Fibroblast of the aortic adventitia (primary cell): ENCODE results near the gene UGDH. TPM values are rescaled to one million over a fixed set of nuclear protein-coding genes. Genes with fewer than 3 reads are reported as not detected.
"Not testable (repeated sequence)": the region's sequence is repeated elsewhere in the genome, so short reads cannot be mapped to it uniquely, and the experiment has no call there.

Experiments used
- DNase-seq: peaks from one replicate; pipeline ENCODE4 v3.0.0-alpha.2; 2010; ENCODE audit warnings: low read depth
- H3K4me3 ChIP-seq: 2 replicates; pipeline ENCODE4 v1.5.1; 2011; ENCODE audit warnings: low read depth, mild to moderate bottlenecking, control low read depth, low read length, moderate library complexity
- CTCF ChIP-seq: IDR thresholded peaks from 2 replicates; pipeline ENCODE4 v1.5.1; 2011; ENCODE audit warnings: mild to moderate bottlenecking, low read length, control low read depth, inconsistent platforms; ENCODE audit not compliant: insufficient read depth
- total RNA-seq: library from RNA; depleted of rRNA; stranded (reverse); fragments of >200 nt; gene quantifications from 2 replicates; pipeline ENCODE4 v1.2.3, GENCODE V29; 2012; ENCODE audit warnings: low replicate concordance

Gene UGDH
- total RNA-seq, 1 donor, result 361 TPM

GRCh38 chr4:39466747-39467146, 60.5 kb downstream of the UGDH start:
- DNase-seq, result peak; percentile 35
- H3K4me3 ChIP-seq, result no peak overlapping the region
- TF ChIP-seq CTCF, result no peak

- TF ChIP-seq CTCF, result no peak
- no peak overlapping the region for H3K4me3 ChIP-seq
- DNase-seq, result peak; percentile 90
These were observed 62.2 kb downstream of the UGDH start for GRCh38 chr4:39464886-39465501.

DNA sequence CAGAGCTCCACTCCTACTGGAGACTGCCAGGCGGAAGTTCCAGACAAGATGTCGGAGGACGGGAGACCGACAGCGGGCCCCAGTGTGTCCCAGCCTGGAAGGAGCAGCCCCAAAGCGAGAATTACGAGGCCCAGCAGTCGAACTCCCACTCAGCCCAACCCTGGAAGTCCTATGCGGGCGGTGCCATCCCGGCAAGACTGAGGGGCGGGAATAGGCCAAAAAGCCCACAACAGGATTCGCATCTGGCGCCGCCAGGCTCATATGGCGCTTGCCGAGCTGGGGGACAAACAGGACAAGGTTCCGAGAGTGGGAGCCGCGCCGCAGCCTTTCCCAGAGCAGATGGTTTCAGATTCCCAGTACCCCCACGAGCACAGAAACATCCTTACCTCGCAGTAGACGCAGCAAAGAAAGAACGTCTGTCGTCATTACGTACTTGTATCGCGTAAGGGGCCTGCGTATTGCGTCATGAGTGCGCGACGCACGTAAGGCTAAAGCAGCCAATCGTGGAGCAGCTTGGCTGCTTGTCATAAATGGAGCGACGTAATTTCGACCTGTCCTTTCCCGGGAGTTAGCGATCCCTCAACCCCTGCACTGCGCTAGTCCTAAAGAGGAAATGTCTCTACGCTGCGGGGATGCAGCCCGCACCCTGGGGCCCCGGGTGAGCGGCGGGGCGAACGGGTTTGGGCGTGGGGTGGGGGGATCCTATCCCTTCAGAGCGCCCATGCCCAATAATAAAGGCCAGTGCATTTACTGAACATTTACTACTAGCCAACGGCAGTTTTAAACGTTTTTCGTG, 68.5 kb downstream of the UGDH start, which contains the start of the genes LIAS and RPL9:
LIAS (plus strand) TSS at position 552 of the 796 bp plus-strand sequence; CDS start at position 614, 62 bp downstream.
RPL9 (minus strand) TSS at position 418 of the 796 bp plus-strand sequence. CDS start 483 bp downstream, outside the sequence.
- DNase-seq, result peak; percentile 100
- TF ChIP-seq CTCF, result no peak

DNA sequence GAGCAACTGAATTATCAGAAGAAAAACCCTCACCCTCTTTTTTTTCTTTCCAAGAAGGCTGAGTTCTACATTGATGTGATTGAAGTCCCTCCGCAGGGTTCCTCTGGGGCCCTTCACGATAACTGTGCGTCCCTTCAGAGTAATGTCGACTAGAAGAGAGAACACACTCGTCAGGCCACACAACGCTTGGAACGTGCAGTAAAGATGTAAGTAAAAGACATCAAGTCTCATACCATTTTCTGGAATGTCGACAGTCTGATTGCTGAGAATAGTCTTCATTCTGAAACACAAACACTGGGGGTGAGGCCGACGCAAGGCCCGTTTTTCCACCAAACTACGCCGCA, 69.1 kb downstream of the UGDH start:
- DNase-seq, result not testable (repeated sequence)
- H3K4me3 ChIP-seq, result peak overlapping the region; percentile 90

More for the DNA sequence above, 68.5 kb downstream of the UGDH start, which contains the start of the genes LIAS and RPL9:
- H3K4me3 ChIP-seq, result peak within 1 kb of the TSS; percentile 90

DNA sequence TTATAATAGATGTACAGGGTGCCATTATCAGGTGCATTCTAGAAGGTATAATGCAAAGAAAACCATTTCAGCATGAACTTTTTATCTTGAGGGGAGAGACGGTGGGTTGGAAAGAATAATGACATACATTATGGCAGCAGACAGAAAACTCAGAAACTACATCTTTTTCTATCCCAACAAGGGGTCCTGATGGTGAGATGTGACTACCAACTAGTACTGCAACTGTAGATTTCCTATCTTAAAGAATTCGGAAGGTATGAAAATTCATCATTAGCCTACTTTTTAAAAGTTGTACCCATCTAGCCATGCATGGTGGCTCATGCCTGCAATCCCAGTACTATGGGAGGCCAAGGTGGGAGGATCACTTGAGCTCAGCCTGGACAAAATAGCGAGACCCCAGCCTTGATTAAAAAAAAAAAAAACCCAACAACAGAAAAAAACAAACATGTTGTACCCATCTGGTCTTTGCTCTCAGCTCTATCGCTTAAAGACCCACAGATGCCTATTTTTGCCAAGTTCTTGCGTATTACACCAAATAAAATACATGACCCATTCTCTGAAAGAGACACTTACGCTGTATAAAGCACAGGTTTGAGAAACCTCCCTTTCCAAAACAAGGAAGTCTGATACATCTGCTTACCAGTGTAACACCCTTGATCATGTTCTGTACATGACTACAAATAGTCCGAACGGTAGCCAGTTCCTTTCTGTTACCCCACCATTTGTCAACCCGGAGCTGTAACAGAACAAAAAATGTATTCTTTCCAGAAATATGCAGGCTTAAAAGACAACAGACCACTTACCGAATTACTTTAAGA, 70.1 kb downstream of the UGDH start:
- H3K4me3 ChIP-seq, result peak overlapping the region; percentile 90
- TF ChIP-seq CTCF, result no peak
- no peak for DNase-seq

- TF ChIP-seq CTCF, result no peak
- DNase-seq, result no peak
- H3K4me3 ChIP-seq, result no peak overlapping the region
These were observed 71.8 kb downstream of the UGDH start for GRCh38 chr4:39455486-39455885.

- no peak for TF ChIP-seq CTCF
- no peak overlapping the region for H3K4me3 ChIP-seq
- no peak for DNase-seq
These were observed 73.5 kb downstream of the UGDH start for GRCh38 chr4:39453738-39454137.
